ENCODE data around the gene ZFYVE9.

ZFYVE9 gene

DNA sequence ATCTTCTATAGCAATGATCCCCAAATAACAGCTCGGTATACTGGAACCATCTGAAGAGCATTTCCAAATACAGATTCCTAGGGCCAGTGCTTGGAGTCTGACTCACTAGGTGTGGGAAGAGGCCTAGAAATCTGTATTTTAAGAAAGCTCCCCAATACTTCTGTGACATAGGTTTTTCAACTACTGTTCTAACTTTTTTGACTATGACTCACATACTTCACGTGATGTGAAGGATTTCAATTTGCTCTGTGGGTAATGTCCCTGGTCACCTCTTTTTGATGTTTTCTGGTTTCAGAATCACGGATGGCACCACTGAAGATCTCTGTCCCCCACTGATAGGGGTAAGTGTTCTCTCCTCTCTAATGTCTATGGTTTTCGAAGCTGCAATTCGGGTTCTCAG lies 251.3 kb downstream of the ZFYVE9 start:
- Histone ChIP-seq H3K27ac (ENCODE audit: extremely low read depth, low read depth, low read length) (no peak overlapping the region), H3K4me3 (ENCODE audit: low read depth, low read length) (no peak overlapping the region), H3K36me3 (ENCODE audit: control insufficient read depth in 2 of 2, insufficient read depth in 1 of 2, low read length in 2 of 2) (peaks cover 16 to 83% of the 10 kb centered on the region in 2 experiments; a peak in 2 of 3 replicates), H3K9me3 (ENCODE audit: control insufficient read depth, insufficient read depth, low read depth, low read length) (no peaks in the 10 kb centered on the region), H3K4me1 (ENCODE audit: control insufficient read depth, insufficient read depth, low read length) (no peaks in the 10 kb centered on the region)
- ChIA-PET CTCF (no interaction called here), POLR2A (interaction anchor here (1.7 kb wide), 1 partner anchor 11 kb away, joined by 6 read pairs; the partner anchor contains the start of genes ORC1 and PRPF38A)
- no peak for TF ChIP-seq ZNF830 (tag by site-specific recombination; IDR thresholded peaks at IDR 0.05; ENCODE audit: low read depth)
- TF ChIP-seq, protein P1, sequence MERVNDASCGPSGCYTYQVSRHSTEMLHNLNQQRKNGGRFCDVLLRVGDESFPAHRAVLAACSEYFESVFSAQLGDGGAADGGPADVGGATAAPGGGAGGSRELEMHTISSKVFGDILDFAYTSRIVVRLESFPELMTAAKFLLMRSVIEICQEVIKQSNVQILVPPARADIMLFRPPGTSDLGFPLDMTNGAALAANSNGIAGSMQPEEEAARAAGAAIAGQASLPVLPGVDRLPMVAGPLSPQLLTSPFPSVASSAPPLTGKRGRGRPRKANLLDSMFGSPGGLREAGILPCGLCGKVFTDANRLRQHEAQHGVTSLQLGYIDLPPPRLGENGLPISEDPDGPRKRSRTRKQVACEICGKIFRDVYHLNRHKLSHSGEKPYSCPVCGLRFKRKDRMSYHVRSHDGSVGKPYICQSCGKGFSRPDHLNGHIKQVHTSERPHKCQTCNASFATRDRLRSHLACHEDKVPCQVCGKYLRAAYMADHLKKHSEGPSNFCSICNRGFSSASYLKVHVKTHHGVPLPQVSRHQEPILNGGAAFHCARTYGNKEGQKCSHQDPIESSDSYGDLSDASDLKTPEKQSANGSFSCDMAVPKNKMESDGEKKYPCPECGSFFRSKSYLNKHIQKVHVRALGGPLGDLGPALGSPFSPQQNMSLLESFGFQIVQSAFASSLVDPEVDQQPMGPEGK (tag by site-specific recombination; IDR thresholded peaks at IDR 0.05) = no peak
- no peak for TF ChIP-seq ZNF518A (tag by site-specific recombination; conservative IDR thresholded peaks at IDR 0.05; ENCODE audit: low read depth)
- TF ChIP-seq KLF16 (tag by site-specific recombination; IDR thresholded peaks at IDR 0.05) = no peak
- no peak for TF ChIP-seq ZNF530 (tag by site-specific recombination; IDR thresholded peaks at IDR 0.05; ENCODE audit: low read depth)
- TF ChIP-seq ZNF266 (tag by site-specific recombination; IDR thresholded peaks at IDR 0.05; ENCODE audit: low read depth) = no peak
- TF ChIP-seq PBX3 (CRISPR knock-in tag; IDR thresholded peaks at IDR 0.05) = no peak
- no peak for TF ChIP-seq ZBTB48 (tag by site-specific recombination; IDR thresholded peaks at IDR 0.05)
- no peak for TF ChIP-seq TRIM28 (IDR thresholded peaks at IDR 0.05; ENCODE audit: borderline replicate concordance, low read length)
- TF ChIP-seq ZBTB7A (tag by site-specific recombination; IDR thresholded peaks at IDR 0.05; ENCODE audit: low read depth) = no peak

Data from HEK293 (cell line).